ENCODE data around the gene IDI1.

Gene IDI1

GRCh38 chr10:1033601-1034000, 15.3 kb downstream of the IDI1 start:
- Histone ChIP-seq H3K27me3 (ENCODE audit: insufficient read depth, low read length) (no peaks in the 10 kb centered on the region), H3K27ac (ENCODE audit: low read depth, low read length) (no peak overlapping the region), H3K9ac (ENCODE audit: low read depth, low read length) (no peak overlapping the region), H3K4me1 (ENCODE audit: insufficient read depth, low read length) (peaks cover 7% of the 10 kb centered on the region; the same call in 1 of the 2 replicates), H3K9me3 (ENCODE audit: insufficient read depth, low read depth, low read length) (no peaks in the 10 kb centered on the region), H3K4me3 (ENCODE audit: low read length) (no peak overlapping the region), H3K36me3 (ENCODE audit: insufficient read depth, low read length) (peaks cover 7% of the 10 kb centered on the region)
- WGBS: 88% methylated on average over 1 of the region's 1 CpG

- no peaks in the 10 kb centered on the region for H3K36me3 ChIP-seq (ENCODE audit: insufficient read depth, low read length)
- H3K4me3 ChIP-seq (ENCODE audit: low read length): no peak overlapping the region
- H3K27ac ChIP-seq (ENCODE audit: low read depth, low read length): no peak overlapping the region
- no peaks in the 10 kb centered on the region for H3K9me3 ChIP-seq (ENCODE audit: insufficient read depth, low read depth, low read length)
- no peak overlapping the region for H3K9ac ChIP-seq (ENCODE audit: low read depth, low read length)
- no peaks in the 10 kb centered on the region for H3K27me3 ChIP-seq (ENCODE audit: insufficient read depth, low read length)
- WGBS: 94% methylated on average over 7 of the region's 7 CpGs
- H3K4me1 ChIP-seq (ENCODE audit: insufficient read depth, low read length): no peaks in the 10 kb centered on the region
Observed at GRCh38 chr10:1029838-1030237, 19.1 kb downstream of the IDI1 start.

- Histone ChIP-seq H3K9me3 (ENCODE audit: insufficient read depth, low read depth, low read length) (no peaks in the 10 kb centered on the region), H3K27ac (ENCODE audit: low read depth, low read length) (no peak overlapping the region)
- WGBS: 92% methylated on average over 6 of the region's 6 CpGs
Observed at GRCh38 chr10:1026578-1026977, 22.3 kb downstream of the IDI1 start.

GRCh38 chr10:1025683-1026082, 23.2 kb downstream of the IDI1 start, which contains the start of gene IDI2:
Gene IDI2, minus strand, starts transcription at chr10:1025859. Its CDS starts 1,136 bp downstream, at chr10:1024723.
- H3K9ac ChIP-seq (ENCODE audit: low read depth, low read length): no peak within 1 kb of the TSS
- no peaks in the 10 kb centered on the region for H3K27me3 ChIP-seq (ENCODE audit: insufficient read depth, low read length)
- no CpG with 5 or more reads among the region's 1 CpG for WGBS
- H3K9me3 ChIP-seq (ENCODE audit: insufficient read depth, low read depth, low read length): no peaks in the 10 kb centered on the region
- H3K4me1 ChIP-seq (ENCODE audit: insufficient read depth, low read length): no peaks in the 10 kb centered on the region
- H3K4me3 ChIP-seq (ENCODE audit: low read length): no peak within 1 kb of the TSS
- no peak within 1 kb of the TSS for H3K27ac ChIP-seq (ENCODE audit: low read depth, low read length)
- H3K36me3 ChIP-seq (ENCODE audit: insufficient read depth, low read length): no peaks in the 10 kb centered on the region

More at GRCh38 chr10:1026578-1026977, 22.3 kb downstream of the IDI1 start:
- Histone ChIP-seq H3K4me1 (ENCODE audit: insufficient read depth, low read length) (no peaks in the 10 kb centered on the region), H3K4me3 (ENCODE audit: low read length) (no peak overlapping the region), H3K36me3 (ENCODE audit: insufficient read depth, low read length) (no peaks in the 10 kb centered on the region), H3K27me3 (ENCODE audit: insufficient read depth, low read length) (no peaks in the 10 kb centered on the region), H3K9ac (ENCODE audit: low read depth, low read length) (no peak overlapping the region)

GRCh38 chr10:1024103-1024502, 24.8 kb downstream of the IDI1 start:
- Histone ChIP-seq H3K4me1 (ENCODE audit: insufficient read depth, low read length) (no peaks in the 10 kb centered on the region), H3K27ac (ENCODE audit: low read depth, low read length) (no peak overlapping the region), H3K27me3 (ENCODE audit: insufficient read depth, low read length) (no peaks in the 10 kb centered on the region), H3K9ac (ENCODE audit: low read depth, low read length) (no peak overlapping the region), H3K4me3 (ENCODE audit: low read length) (no peak overlapping the region), H3K36me3 (ENCODE audit: insufficient read depth, low read length) (peaks cover 9% of the 10 kb centered on the region), H3K9me3 (ENCODE audit: insufficient read depth, low read depth, low read length) (no peaks in the 10 kb centered on the region)
- WGBS: 95% methylated on average over 12 of the region's 12 CpGs

GRCh38 chr10:1022413-1022812, 26.5 kb downstream of the IDI1 start:
- H3K9ac ChIP-seq (ENCODE audit: low read depth, low read length): 0 out of 2 replicates have a peak overlapping the region, but pooled peaks have one; percentile 25

GRCh38 chr10:1020958-1021357, 28.0 kb downstream of the IDI1 start:
- WGBS: 95% methylated on average over 9 of the region's 9 CpGs

More at GRCh38 chr10:1022413-1022812, 26.5 kb downstream of the IDI1 start:
- Histone ChIP-seq H3K27me3 (ENCODE audit: insufficient read depth, low read length) (no peaks in the 10 kb centered on the region), H3K9me3 (ENCODE audit: insufficient read depth, low read depth, low read length) (no peaks in the 10 kb centered on the region), H3K27ac (ENCODE audit: low read depth, low read length) (no peak overlapping the region), H3K4me3 (ENCODE audit: low read length) (no peak overlapping the region), H3K4me1 (ENCODE audit: insufficient read depth, low read length) (no peaks in the 10 kb centered on the region), H3K36me3 (ENCODE audit: insufficient read depth, low read length) (peaks cover 22% of the 10 kb centered on the region)
- WGBS: 82% methylated on average over 12 of the region's 12 CpGs

GRCh38 chr10:1020460-1020859, 28.5 kb downstream of the IDI1 start:
- Histone ChIP-seq H3K27ac (ENCODE audit: low read depth, low read length) (no peak overlapping the region), H3K36me3 (ENCODE audit: insufficient read depth, low read length) (peaks cover 41% of the 10 kb centered on the region)
- WGBS: 88% methylated on average over 10 of the region's 10 CpGs

More at GRCh38 chr10:1020958-1021357, 28.0 kb downstream of the IDI1 start:
- Histone ChIP-seq H3K9me3 (ENCODE audit: insufficient read depth, low read depth, low read length) (no peaks in the 10 kb centered on the region), H3K4me3 (ENCODE audit: low read length) (no peak overlapping the region), H3K4me1 (ENCODE audit: insufficient read depth, low read length) (no peaks in the 10 kb centered on the region), H3K36me3 (ENCODE audit: insufficient read depth, low read length) (peaks cover 36% of the 10 kb centered on the region), H3K27ac (ENCODE audit: low read depth, low read length) (no peak overlapping the region), H3K27me3 (ENCODE audit: insufficient read depth, low read length) (no peaks in the 10 kb centered on the region), H3K9ac (ENCODE audit: low read depth, low read length) (no peak overlapping the region)

GRCh38 chr10:1019362-1019761, 29.6 kb downstream of the IDI1 start:
- no peak overlapping the region for H3K4me3 ChIP-seq (ENCODE audit: low read length)
- no peaks in the 10 kb centered on the region for H3K9me3 ChIP-seq (ENCODE audit: insufficient read depth, low read depth, low read length)
- peaks cover 51% of the 10 kb centered on the region for H3K36me3 ChIP-seq (ENCODE audit: insufficient read depth, low read length)
- 91% methylated on average over 10 of the region's 10 CpGs for WGBS
- H3K4me1 ChIP-seq (ENCODE audit: insufficient read depth, low read length): no peaks in the 10 kb centered on the region
- H3K27me3 ChIP-seq (ENCODE audit: insufficient read depth, low read length): no peaks in the 10 kb centered on the region
- H3K9ac ChIP-seq (ENCODE audit: low read depth, low read length): no peak overlapping the region
- no peak overlapping the region for H3K27ac ChIP-seq (ENCODE audit: low read depth, low read length)

More at GRCh38 chr10:1020460-1020859, 28.5 kb downstream of the IDI1 start:
- no peak overlapping the region for H3K9ac ChIP-seq (ENCODE audit: low read depth, low read length)
- no peaks in the 10 kb centered on the region for H3K9me3 ChIP-seq (ENCODE audit: insufficient read depth, low read depth, low read length)
- no peaks in the 10 kb centered on the region for H3K4me1 ChIP-seq (ENCODE audit: insufficient read depth, low read length)
- no peaks in the 10 kb centered on the region for H3K27me3 ChIP-seq (ENCODE audit: insufficient read depth, low read length)
- no peak overlapping the region for H3K4me3 ChIP-seq (ENCODE audit: low read length)

GRCh38 chr10:1015688-1016087, 33.2 kb downstream of the IDI1 start:
- Histone ChIP-seq H3K9me3 (ENCODE audit: insufficient read depth, low read depth, low read length) (no peaks in the 10 kb centered on the region), H3K27ac (ENCODE audit: low read depth, low read length) (no peak overlapping the region), H3K4me3 (ENCODE audit: low read length) (no peak overlapping the region), H3K9ac (ENCODE audit: low read depth, low read length) (no peak overlapping the region), H3K4me1 (ENCODE audit: insufficient read depth, low read length) (no peaks in the 10 kb centered on the region), H3K36me3 (ENCODE audit: insufficient read depth, low read length) (peaks cover 83% of the 10 kb centered on the region), H3K27me3 (ENCODE audit: insufficient read depth, low read length) (no peaks in the 10 kb centered on the region)
- WGBS: 96% methylated on average over 11 of the region's 11 CpGs

- Histone ChIP-seq H3K27ac (ENCODE audit: low read depth, low read length) (no peak overlapping the region), H3K4me1 (ENCODE audit: insufficient read depth, low read length) (no peaks in the 10 kb centered on the region), H3K36me3 (ENCODE audit: insufficient read depth, low read length) (peaks cover 93% of the 10 kb centered on the region), H3K9ac (ENCODE audit: low read depth, low read length) (no peak overlapping the region), H3K4me3 (ENCODE audit: low read length) (no peak overlapping the region), H3K9me3 (ENCODE audit: insufficient read depth, low read depth, low read length) (no peaks in the 10 kb centered on the region), H3K27me3 (ENCODE audit: insufficient read depth, low read length) (no peaks in the 10 kb centered on the region)
- 97% methylated on average over 16 of the region's 16 CpGs for WGBS
Observed at GRCh38 chr10:1011696-1012095, 37.2 kb downstream of the IDI1 start.

GRCh38 chr10:1010703-1011102, 38.2 kb downstream of the IDI1 start:
- WGBS: 91% methylated on average over 7 of the region's 7 CpGs
- peaks cover 93% of the 10 kb centered on the region for H3K36me3 ChIP-seq (ENCODE audit: insufficient read depth, low read length)

More at GRCh38 chr10:1010703-1011102, 38.2 kb downstream of the IDI1 start:
- no peak overlapping the region for H3K4me3 ChIP-seq (ENCODE audit: low read length)
- H3K9ac ChIP-seq (ENCODE audit: low read depth, low read length): no peak overlapping the region
- no peaks in the 10 kb centered on the region for H3K4me1 ChIP-seq (ENCODE audit: insufficient read depth, low read length)
- H3K27me3 ChIP-seq (ENCODE audit: insufficient read depth, low read length): no peaks in the 10 kb centered on the region
- H3K27ac ChIP-seq (ENCODE audit: low read depth, low read length): no peak overlapping the region
- H3K9me3 ChIP-seq (ENCODE audit: insufficient read depth, low read depth, low read length): no peaks in the 10 kb centered on the region

All from HUES64 (cell line).